Muscle layer of duodenum (tissue), 2 donors: ENCODE results near the gene TAF6L.
"Not testable (repeated sequence)": the region's sequence is repeated elsewhere in the genome, so short reads cannot be mapped to it uniquely, and the experiment has no call there.

ENCODE experiments used
- H3K27ac ChIP-seq: one replicate; pipeline ENCODE4 v1.7.0; 2013; ENCODE audit warnings: mild to moderate bottlenecking, low read length
- H3K27me3 ChIP-seq: one replicate; pipeline ENCODE4 v1.7.0; 2013; ENCODE audit warnings: low read depth, mild to moderate bottlenecking, control low read depth, low read length
- H3K36me3 ChIP-seq, 2 donors: one replicate each; pipeline ENCODE4 v1.7.0; 2013; ENCODE audit warnings: low read length in 2 of 2, control low read depth in 1 of 2, mild to moderate bottlenecking in 1 of 2; ENCODE audit not compliant: insufficient read depth in 2 of 2, control insufficient read depth in 1 of 2
- H3K4me1 ChIP-seq, 2 donors: one replicate each; pipeline ENCODE4 v1.7.0; 2013; ENCODE audit warnings: low read length in 2 of 2, mild to moderate bottlenecking in 2 of 2, control low read depth in 1 of 2, moderate library complexity in 1 of 2; ENCODE audit not compliant: insufficient read depth in 2 of 2, control insufficient read depth in 1 of 2
- H3K4me3 ChIP-seq, 2 donors: one replicate each; pipeline ENCODE4 v1.7.0; 2013; ENCODE audit warnings: low read length in 2 of 2, low read depth in 1 of 2, mild to moderate bottlenecking in 1 of 2
- H3K9me3 ChIP-seq, 2 donors: one replicate each; pipeline ENCODE4 v1.7.0; 2013; ENCODE audit warnings: low read length in 2 of 2, control low read depth in 1 of 2, mild to moderate bottlenecking in 1 of 2; ENCODE audit not compliant: control insufficient read depth in 1 of 2
- donor health status: healthy.

The TAF6L gene

DNA sequence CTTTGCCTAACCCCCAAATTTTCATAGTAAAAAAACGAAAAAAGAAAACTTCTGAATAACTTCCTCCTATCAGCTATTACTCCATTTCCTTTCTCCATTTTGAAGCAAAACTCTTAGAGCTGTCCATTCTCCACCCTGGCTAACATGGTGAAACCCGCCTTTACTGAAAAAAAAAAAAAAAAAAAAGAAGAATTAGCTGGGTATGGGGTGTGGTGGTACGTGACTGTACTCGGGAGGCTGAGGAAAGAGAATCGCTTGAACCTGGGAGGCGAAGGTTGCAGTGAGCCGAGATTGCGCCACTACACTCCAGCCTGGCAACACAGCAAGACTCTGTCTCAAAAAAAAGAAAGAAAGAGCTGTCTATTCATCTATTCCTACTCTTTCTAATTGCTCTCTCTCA lies 45.4 kb downstream of the TAF6L start:
- H3K4me1 ChIP-seq, result no peaks in the 10 kb centered on the region
- H3K9me3 ChIP-seq, result no peaks in the 10 kb centered on the region
- H3K27me3 ChIP-seq, result no peaks in the 10 kb centered on the region
- peaks cover 5 to 43% of the 10 kb centered on the region in 2 donors for H3K36me3 ChIP-seq
- H3K4me3 ChIP-seq, result no peak overlapping the region
- no peak overlapping the region for H3K27ac ChIP-seq

DNA sequence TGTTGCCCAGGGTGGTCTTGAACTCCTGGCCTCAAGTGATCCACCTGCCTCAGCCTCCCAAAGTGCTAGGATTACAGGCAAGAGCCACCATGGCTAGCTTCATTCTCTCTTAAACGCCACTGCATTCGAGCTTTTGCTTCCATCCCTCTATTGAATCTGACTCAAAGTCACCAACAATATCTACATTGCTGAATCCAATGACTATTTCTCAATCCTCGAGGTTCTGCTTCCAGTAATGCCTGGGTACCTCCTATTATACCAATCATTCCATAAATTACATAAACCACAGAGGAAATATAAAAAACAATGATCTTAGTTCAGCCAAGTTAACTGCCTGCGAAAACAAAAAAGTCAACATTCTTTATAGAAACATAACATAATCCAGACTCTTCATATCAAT lies 45.9 kb downstream of the TAF6L start:
- H3K27me3 ChIP-seq, result no peaks in the 10 kb centered on the region
- peaks cover 5 to 48% of the 10 kb centered on the region in 2 donors for H3K36me3 ChIP-seq
- H3K27ac ChIP-seq, result no peak overlapping the region
- H3K4me3 ChIP-seq, result no peak overlapping the region
- H3K4me1 ChIP-seq, result no peaks in the 10 kb centered on the region
- H3K9me3 ChIP-seq, result no peaks in the 10 kb centered on the region

DNA sequence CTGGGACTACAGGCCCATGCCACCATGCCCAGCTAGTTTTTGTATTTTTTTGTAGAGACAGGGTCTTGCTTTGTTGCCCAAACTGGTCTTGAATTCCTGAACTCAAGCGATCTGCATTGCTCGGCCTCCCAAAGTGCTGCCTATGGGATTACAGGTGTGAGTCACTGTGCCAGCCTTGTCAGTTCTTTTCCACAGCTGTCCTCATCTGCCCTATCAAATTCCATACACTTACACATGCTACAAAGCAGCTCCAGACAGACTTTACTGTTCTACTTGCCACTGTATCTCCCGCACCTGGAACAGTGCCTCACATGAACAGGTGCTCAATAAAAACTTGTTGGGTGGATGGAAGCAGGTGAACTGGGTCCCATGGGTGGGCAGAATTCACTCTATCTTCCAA lies 52.5 kb downstream of the TAF6L start:
- Histone ChIP-seq H3K9me3 (no peaks in the 10 kb centered on the region), H3K27me3 (no peaks in the 10 kb centered on the region), H3K36me3 (peaks cover 42 to 74% of the 10 kb centered on the region in 2 donors), H3K4me3 (no peak overlapping the region), H3K4me1 (peaks cover 0 to 1% of the 10 kb centered on the region in 2 donors), H3K27ac (no peak overlapping the region)

DNA sequence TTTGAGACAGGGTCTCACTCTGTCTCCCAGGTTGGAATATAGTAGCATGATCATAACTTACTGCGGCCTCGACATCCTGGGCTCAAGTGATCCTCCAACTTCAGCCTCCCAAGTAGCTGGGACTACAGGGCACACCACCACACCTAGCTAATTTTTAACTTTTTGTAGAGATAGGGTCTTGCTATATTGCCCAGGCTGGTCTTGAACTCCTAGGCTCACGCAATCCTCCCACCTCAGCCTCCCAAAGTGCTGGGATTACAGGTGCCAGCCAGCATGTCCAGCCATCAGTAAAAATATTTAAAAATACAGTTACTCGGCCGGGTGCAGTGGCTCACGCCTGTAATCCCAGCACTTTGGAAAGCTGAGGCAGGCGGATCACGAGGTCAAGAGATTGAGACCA lies 56.9 kb downstream of the TAF6L start:
- H3K4me3 ChIP-seq, H3K9me3 ChIP-seq, H3K27ac ChIP-seq, H3K27me3 ChIP-seq: not testable (repeated sequence)
- H3K36me3 ChIP-seq, result peaks cover 34 to 42% of the 10 kb centered on the region in 2 donors
- H3K4me1 ChIP-seq, result peaks cover 8 to 28% of the 10 kb centered on the region in 2 donors

DNA sequence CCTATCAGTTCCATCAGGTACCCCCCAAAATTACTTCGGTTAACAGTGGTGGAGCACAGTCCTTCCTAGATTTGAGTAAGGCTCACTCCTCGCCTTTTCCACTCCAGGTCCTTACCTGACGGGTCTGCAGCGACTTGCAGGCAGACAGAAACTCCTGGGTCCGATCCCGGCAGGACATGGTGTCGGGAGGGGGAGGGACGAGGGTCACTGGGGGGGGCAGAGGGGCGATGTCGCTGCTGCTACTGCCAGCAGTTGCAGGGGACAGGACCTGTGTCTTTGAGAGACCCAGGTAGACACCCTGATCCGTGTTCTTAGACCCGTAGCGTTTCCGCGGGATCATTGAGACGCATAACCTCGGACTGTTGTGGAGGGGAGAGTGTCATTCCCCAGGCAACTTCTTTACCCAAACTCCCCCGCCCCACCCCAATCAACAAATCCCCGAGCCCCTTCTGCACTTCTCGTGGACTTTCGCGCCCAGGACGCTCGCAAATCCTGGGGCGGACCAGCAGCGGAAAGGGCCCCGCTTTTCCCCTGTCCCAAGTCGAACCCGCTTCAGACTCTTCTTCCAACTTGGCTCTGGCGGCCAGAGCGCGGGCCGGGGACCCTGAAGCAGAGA lies 59.8 kb downstream of the TAF6L start:
- peak overlapping the region; percentile 97 for H3K27ac ChIP-seq
- H3K36me3 ChIP-seq, result peaks cover 26 to 31% of the 10 kb centered on the region in 2 donors
- H3K27me3 ChIP-seq, result no peaks in the 10 kb centered on the region
- H3K9me3 ChIP-seq, result no peaks in the 10 kb centered on the region
- H3K4me1 ChIP-seq, result peaks cover 8 to 37% of the 10 kb centered on the region in 2 donors
- H3K4me3 ChIP-seq, result peak overlapping the region; percentile 90 to 94

DNA sequence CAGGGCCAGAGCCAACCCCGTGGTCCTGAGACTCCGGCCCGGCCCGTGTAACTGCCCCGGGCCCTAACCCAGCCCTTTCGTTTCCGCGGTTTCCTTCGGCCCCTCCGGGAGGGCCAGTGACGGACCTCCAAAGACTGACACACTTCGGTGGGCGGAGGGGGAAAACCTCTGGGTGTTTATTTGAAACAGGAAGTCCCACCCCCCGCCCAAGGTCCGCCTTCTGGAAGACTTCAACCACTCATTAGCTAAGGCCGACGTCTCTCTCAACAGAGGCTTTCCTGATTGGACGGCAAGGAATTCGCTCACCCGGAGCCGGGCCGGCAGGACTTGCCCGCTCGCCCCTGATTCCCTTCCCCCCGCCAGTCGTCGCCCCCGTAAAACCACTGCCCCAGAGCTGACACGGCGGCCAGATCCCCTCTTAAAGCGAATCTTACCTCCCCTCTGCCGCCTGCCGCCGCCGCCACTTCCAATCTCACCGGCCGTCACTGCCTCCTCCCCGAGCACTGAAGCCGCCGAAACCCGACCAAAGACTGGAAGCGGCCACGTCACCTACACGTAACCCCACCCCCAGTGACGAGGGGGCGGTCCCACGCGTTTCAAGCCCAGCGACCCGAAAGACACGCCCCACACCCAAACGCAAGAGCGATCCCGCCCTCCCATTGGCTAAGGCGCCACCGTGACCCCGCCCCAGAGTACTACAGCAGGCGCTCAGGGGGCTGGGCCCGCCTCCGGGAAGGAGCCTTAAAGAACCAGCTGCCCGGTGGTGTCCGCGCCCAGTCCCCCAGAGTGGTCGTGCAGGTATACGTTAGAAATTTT lies 60.5 kb downstream of the TAF6L start, which contains the start of gene STX5:
TSS of gene STX5 (minus strand) at position 532 of the 816 bp plus-strand sequence. CDS start 808 bp downstream, outside the sequence.
- Histone ChIP-seq H3K4me1 (peaks cover 8 to 37% of the 10 kb centered on the region in 2 donors), H3K27me3 (no peaks in the 10 kb centered on the region), H3K9me3 (no peaks in the 10 kb centered on the region), H3K4me3 (peak within 1 kb of the TSS; percentile 90 to 94), H3K27ac (peak within 1 kb of the TSS; percentile 97), H3K36me3 (peaks cover 26 to 35% of the 10 kb centered on the region in 2 donors)

DNA sequence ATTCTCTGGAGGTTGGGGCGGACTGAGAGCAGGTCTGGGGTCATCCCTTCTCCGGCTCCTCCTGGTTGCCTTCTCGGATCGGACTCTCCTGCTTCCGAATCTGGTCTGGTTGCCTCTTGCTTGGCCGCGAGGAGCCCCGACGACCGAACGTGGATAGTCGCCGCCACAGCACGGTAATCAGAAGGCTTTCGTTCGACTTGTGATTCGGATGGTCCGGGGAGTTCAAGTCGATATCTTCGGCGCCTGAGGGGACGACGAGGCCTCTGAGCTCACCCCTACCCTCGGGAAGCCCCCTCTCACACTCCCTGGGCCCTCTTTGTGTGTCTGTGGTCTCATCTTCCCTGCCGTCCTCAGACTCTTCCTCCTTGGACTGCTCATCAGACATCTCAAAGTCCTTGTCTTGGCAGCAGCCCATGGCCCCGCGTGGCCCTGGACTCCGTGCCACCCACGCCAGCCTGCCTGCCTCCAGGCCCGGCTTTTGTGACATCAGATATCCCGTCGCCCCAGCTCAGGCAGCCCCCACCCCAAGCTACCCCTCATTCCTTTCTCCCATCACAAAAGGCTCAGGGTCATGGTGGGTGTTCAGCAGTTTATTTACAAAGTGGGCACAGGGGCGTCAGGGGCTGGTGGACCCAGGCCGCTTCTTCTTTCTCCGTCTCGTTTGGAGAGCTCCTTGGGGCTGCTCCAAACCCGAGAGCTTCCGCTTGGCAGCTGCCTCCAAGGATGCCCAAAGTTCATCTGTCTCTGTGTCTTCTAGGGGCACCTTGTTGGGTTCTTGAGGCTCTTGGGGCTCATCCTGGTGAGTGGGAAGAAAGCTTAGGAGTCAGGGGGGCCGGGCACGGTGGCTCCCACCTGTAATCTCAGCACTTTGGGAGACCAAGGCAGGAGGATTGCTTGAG lies 61.4 kb downstream of the TAF6L start, which contains the start of gene TEX54:
TSS of gene TEX54 (minus strand) at position 506 of the 899 bp plus-strand sequence.
- peak within 1 kb of the TSS; percentile 97 for H3K27ac ChIP-seq
- H3K9me3 ChIP-seq, result no peaks in the 10 kb centered on the region
- peaks cover 8 to 37% of the 10 kb centered on the region in 2 donors for H3K4me1 ChIP-seq
- H3K4me3 ChIP-seq, result peak within 1 kb of the TSS; percentile 90 to 94
- H3K27me3 ChIP-seq, result no peaks in the 10 kb centered on the region
- H3K36me3 ChIP-seq, result peaks cover 18 to 27% of the 10 kb centered on the region in 2 donors

DNA sequence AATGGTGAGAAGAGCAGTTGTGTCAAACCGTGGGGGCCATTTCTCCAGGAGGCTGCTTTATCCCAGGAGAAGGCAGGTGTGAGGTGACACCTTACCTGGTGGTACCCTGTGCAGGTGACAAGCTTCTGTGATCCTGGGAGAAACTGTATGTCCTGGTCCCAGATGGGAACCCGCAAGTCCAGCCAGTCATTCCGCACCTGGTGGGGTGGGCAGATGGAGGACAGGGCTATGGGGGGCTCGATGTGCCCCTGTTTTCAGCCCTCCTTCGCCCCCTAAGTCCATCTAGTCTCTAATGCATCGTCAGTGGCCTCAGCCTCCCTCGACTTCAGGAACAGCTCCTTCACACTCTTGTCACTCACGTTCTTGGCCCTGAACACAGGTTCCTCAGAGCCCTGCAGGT lies 64.1 kb downstream of the TAF6L start:
- Histone ChIP-seq H3K36me3 (peaks cover 15 to 31% of the 10 kb centered on the region in 2 donors), H3K27me3 (no peaks in the 10 kb centered on the region), H3K27ac (no peak overlapping the region), H3K9me3 (no peaks in the 10 kb centered on the region), H3K4me1 (peaks cover 8 to 31% of the 10 kb centered on the region in 2 donors), H3K4me3 (no peak overlapping the region)
